HG02610 (cell line): Measurements from ENCODE around the gene CHCHD6.

ENCODE experiments used
- ATAC-seq: cut with Tn5 transposase; IDR thresholded peaks from one replicate; pipeline ENCODE4 v1.9.1; 2021; ENCODE audit warnings: mild to moderate bottlenecking, moderate library complexity; ENCODE audit not compliant: unreplicated experiment

Gene CHCHD6

GRCh38 chr3:126935756-126936509, 231.9 kb downstream of the CHCHD6 start:
- ATAC-seq = no peak

GRCh38 chr3:126936853-126937425, 232.9 kb downstream of the CHCHD6 start:
- no peak for ATAC-seq

- no peak for ATAC-seq
Observed at GRCh38 chr3:126937533-126937932, 233.5 kb downstream of the CHCHD6 start.

- no peak for ATAC-seq
Observed at GRCh38 chr3:126937973-126938372, 233.9 kb downstream of the CHCHD6 start.

- no peak for ATAC-seq
Observed at GRCh38 chr3:126938520-126939337, 234.7 kb downstream of the CHCHD6 start.

GRCh38 chr3:126939338-126939718, 235.3 kb downstream of the CHCHD6 start:
- ATAC-seq = no peak

GRCh38 chr3:126939733-126940132, 235.7 kb downstream of the CHCHD6 start:
- ATAC-seq = no peak

GRCh38 chr3:126941721-126942270, 237.8 kb downstream of the CHCHD6 start:
- ATAC-seq = no peak

- ATAC-seq = no peak
Observed at GRCh38 chr3:126944089-126944965, 240.3 kb downstream of the CHCHD6 start.

GRCh38 chr3:126945171-126945721, 241.2 kb downstream of the CHCHD6 start:
- ATAC-seq = no peak

GRCh38 chr3:126945891-126946290, 241.9 kb downstream of the CHCHD6 start:
- ATAC-seq = no peak

GRCh38 chr3:126946405-126946804, 242.4 kb downstream of the CHCHD6 start:
- no peak for ATAC-seq

GRCh38 chr3:126947429-126947828, 243.4 kb downstream of the CHCHD6 start:
- ATAC-seq = no peak

GRCh38 chr3:126948980-126949535, 245.0 kb downstream of the CHCHD6 start:
- no peak for ATAC-seq

GRCh38 chr3:126951561-126951960, 247.5 kb downstream of the CHCHD6 start:
- no peak for ATAC-seq

GRCh38 chr3:126952261-126952982, 248.4 kb downstream of the CHCHD6 start:
- no peak for ATAC-seq

- ATAC-seq = no peak
Observed at GRCh38 chr3:126952983-126953660, 249.1 kb downstream of the CHCHD6 start.

- ATAC-seq = peak; percentile 78
Observed at GRCh38 chr3:126954141-126954842, 250.3 kb downstream of the CHCHD6 start.
